ENCODE results near the gene GLI1.

DNA sequence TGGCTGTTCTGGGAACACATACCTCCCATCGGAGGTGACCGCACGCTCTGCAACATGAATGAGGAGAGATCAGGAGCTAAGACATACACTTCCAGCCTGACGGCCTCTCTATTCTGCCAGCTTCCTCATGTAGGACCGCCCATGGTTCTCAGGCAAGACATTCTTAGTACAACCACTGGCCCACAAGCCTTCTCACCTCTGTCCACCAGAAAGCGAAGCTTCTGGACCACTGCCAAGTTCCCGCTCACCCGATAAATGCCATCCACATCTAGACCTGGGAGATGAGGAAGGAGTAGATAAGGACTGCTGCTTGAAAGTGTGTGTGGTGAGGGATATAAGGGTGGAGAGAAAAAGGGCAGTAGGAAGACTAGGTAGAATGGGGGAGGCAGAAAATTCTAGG lies 14.8 kb downstream of the GLI1 start:
- TF ChIP-seq, protein P1, sequence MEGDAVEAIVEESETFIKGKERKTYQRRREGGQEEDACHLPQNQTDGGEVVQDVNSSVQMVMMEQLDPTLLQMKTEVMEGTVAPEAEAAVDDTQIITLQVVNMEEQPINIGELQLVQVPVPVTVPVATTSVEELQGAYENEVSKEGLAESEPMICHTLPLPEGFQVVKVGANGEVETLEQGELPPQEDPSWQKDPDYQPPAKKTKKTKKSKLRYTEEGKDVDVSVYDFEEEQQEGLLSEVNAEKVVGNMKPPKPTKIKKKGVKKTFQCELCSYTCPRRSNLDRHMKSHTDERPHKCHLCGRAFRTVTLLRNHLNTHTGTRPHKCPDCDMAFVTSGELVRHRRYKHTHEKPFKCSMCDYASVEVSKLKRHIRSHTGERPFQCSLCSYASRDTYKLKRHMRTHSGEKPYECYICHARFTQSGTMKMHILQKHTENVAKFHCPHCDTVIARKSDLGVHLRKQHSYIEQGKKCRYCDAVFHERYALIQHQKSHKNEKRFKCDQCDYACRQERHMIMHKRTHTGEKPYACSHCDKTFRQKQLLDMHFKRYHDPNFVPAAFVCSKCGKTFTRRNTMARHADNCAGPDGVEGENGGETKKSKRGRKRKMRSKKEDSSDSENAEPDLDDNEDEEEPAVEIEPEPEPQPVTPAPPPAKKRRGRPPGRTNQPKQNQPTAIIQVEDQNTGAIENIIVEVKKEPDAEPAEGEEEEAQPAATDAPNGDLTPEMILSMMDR (IDR thresholded peaks at IDR 0.05 in 2 of 3, conservative IDR thresholded peaks at IDR 0.05 in 1 of 3; ENCODE audit: borderline replicate concordance in 1 of 3, insufficient read depth in 1 of 3, low read depth in 2 of 3, low read length in 2 of 3), result no peak
- TF ChIP-seq, protein P2, sequence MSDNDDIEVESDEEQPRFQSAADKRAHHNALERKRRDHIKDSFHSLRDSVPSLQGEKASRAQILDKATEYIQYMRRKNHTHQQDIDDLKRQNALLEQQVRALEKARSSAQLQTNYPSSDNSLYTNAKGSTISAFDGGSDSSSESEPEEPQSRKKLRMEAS (IDR thresholded peaks at IDR 0.05), result no peak
- no peak for TF ChIP-seq JUND (IDR thresholded peaks at IDR 0.05)
- no peak for TF ChIP-seq EGR1 (IDR thresholded peaks at IDR 0.05; ENCODE audit: low read depth)
- no peak for TF ChIP-seq RAD21 (IDR thresholded peaks at IDR 0.05; ENCODE audit: low read depth)
- TF ChIP-seq SIN3A (IDR thresholded peaks at IDR 0.05; ENCODE audit: low read depth), result no peak
- TF ChIP-seq, protein P3, sequence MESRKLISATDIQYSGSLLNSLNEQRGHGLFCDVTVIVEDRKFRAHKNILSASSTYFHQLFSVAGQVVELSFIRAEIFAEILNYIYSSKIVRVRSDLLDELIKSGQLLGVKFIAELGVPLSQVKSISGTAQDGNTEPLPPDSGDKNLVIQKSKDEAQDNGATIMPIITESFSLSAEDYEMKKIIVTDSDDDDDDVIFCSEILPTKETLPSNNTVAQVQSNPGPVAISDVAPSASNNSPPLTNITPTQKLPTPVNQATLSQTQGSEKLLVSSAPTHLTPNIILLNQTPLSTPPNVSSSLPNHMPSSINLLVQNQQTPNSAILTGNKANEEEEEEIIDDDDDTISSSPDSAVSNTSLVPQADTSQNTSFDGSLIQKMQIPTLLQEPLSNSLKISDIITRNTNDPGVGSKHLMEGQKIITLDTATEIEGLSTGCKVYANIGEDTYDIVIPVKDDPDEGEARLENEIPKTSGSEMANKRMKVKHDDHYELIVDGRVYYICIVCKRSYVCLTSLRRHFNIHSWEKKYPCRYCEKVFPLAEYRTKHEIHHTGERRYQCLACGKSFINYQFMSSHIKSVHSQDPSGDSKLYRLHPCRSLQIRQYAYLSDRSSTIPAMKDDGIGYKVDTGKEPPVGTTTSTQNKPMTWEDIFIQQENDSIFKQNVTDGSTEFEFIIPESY (IDR thresholded peaks at IDR 0.05; ENCODE audit: extremely low read depth, insufficient replicate concordance, low read length), result no peak
- no peak for TF ChIP-seq ZFX (IDR thresholded peaks at IDR 0.05)
- no peak for TF ChIP-seq CEBPB (IDR thresholded peaks at IDR 0.05; ENCODE audit: low read depth)
- TF ChIP-seq, protein P4, sequence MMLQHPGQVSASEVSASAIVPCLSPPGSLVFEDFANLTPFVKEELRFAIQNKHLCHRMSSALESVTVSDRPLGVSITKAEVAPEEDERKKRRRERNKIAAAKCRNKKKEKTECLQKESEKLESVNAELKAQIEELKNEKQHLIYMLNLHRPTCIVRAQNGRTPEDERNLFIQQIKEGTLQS (IDR thresholded peaks at IDR 0.05), result no peak
- TF ChIP-seq FOSL1 (IDR thresholded peaks at IDR 0.05; ENCODE audit: low read depth), result no peak
- no peak for TF ChIP-seq POLR2AphosphoS5 (IDR thresholded peaks at IDR 0.05; ENCODE audit: low read depth, low read length)

Measured in HCT116 (cell line).